ACC112 (cell line): Measurements from ENCODE around the gene SDCCAG8.

Experiments used
- H2AFZ ChIP-seq: fragments of 200-600 bp; sonication (generic); one replicate; pipeline ENCODE4 v1.6.0; 2017; ENCODE audit warnings: antibody characterized with exemption, low read length; ENCODE audit not compliant: unreplicated experiment
- H3K27ac ChIP-seq: fragments of 200-600 bp; sonication (generic); 2 replicates; pipeline ENCODE4 v1.5.1; 2014; ENCODE audit warnings: low read depth, mild to moderate bottlenecking, antibody characterized with exemption, low read length, moderate library complexity
- H3K27me3 ChIP-seq: fragments of 200-600 bp; sonication (generic); 2 replicates; pipeline ENCODE4 v1.6.1; 2014; ENCODE audit warnings: mild to moderate bottlenecking, antibody characterized with exemption, low read length, moderate library complexity, mixed read lengths; ENCODE audit not compliant: insufficient read depth
- H3K36me3 ChIP-seq: fragments of 200-600 bp; sonication (generic); 2 replicates; pipeline ENCODE4 v1.6.1; 2016; ENCODE audit warnings: mild to moderate bottlenecking, antibody characterized with exemption, low read length, moderate library complexity, mixed read lengths; ENCODE audit not compliant: insufficient read depth
- H3K4me1 ChIP-seq: fragments of 200-600 bp; sonication (generic); one replicate; pipeline ENCODE4 v1.6.1; 2016; ENCODE audit warnings: low read length, mixed read lengths; ENCODE audit not compliant: insufficient read depth, unreplicated experiment, control insufficient read depth
- H3K4me3 ChIP-seq: fragments of 200-600 bp; sonication (generic); 2 replicates; pipeline ENCODE4 v1.5.1; 2014; ENCODE audit warnings: mild to moderate bottlenecking, low read depth, low read length
- H3K79me2 ChIP-seq: fragments of 200-600 bp; sonication (generic); one replicate; pipeline ENCODE4 v1.6.0; 2016; ENCODE audit warnings: low read length; ENCODE audit not compliant: control insufficient read depth, unreplicated experiment, insufficient read depth

SDCCAG8 gene

DNA sequence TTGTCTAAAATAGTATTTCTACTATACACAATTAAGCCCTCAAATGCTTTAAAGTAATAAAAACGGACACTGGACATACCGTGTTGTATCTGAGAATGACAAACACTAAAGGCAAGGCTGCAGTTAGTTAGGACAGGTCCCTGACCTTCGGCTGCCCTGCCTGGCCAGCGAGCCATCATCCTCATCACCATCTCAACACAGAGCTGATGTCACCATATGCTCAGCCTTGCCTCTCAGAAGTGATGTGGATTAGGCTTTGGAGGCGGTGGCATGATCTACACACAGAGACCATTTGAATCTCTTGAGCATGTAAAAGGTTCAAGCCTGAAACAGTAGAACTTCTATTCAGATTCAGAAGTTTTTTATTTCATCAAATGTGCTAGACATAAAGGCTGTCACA is 244.7 kb downstream of the SDCCAG8 start:
- H3K36me3 ChIP-seq: peaks cover 11% of the 10 kb centered on the region
- peaks cover 11% of the 10 kb centered on the region for H3K4me1 ChIP-seq
- H3K4me3 ChIP-seq: no peak overlapping the region

DNA sequence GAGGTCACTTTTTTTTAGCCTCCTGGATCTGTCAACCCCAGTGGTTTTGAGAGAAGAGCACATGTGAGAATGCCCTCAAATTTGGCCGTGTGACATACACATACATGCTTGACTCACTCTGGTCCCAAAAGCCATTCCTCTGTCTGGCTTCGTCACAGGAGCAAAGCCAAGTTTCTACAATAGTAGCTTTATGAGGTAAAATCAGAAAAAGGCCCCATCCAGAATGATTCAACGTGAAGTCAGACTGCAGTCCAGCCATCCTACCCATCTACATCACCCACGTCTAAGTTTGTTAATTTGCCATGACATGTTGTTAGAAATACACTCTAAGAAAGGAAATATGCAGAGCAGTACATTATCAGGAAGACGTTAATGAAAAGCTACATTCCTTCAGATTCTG is 245.2 kb downstream of the SDCCAG8 start:
- peak overlapping the region; percentile 34 for H3K27ac ChIP-seq
- peaks cover 11% of the 10 kb centered on the region for H3K4me1 ChIP-seq
- peaks cover 11% of the 10 kb centered on the region for H3K36me3 ChIP-seq
- H3K79me2 ChIP-seq: no peaks in the 10 kb centered on the region
- no peak overlapping the region for H3K4me3 ChIP-seq
- H2AFZ ChIP-seq: no peak overlapping the region
- H3K27me3 ChIP-seq: no peaks in the 10 kb centered on the region

More for the DNA sequence above, 244.7 kb downstream of the SDCCAG8 start:
- H3K27ac ChIP-seq: peak overlapping the region; percentile 34
- no peaks in the 10 kb centered on the region for H3K79me2 ChIP-seq
- no peak overlapping the region for H2AFZ ChIP-seq
- H3K27me3 ChIP-seq: no peaks in the 10 kb centered on the region

DNA sequence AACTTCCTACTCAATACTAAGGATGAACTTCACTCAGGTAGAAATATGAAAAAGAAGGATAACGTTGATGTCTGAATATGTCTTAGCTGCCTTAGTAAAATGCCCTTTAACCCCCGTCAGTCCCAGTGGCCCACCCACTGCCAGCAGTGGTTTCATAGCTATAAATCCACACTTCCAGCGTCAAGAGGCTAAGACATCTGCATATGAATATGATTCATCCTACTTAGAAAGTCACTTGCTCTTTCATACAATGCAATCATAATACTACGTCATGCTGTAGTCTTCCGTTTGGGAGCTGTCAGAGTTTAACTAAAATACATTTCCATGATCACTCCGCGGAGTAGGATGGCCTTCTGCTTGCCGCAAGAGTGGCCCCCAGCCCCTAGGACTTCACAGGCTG is 247.3 kb downstream of the SDCCAG8 start:
- no peak overlapping the region for H3K27ac ChIP-seq
- H3K36me3 ChIP-seq: peaks cover 11% of the 10 kb centered on the region

DNA sequence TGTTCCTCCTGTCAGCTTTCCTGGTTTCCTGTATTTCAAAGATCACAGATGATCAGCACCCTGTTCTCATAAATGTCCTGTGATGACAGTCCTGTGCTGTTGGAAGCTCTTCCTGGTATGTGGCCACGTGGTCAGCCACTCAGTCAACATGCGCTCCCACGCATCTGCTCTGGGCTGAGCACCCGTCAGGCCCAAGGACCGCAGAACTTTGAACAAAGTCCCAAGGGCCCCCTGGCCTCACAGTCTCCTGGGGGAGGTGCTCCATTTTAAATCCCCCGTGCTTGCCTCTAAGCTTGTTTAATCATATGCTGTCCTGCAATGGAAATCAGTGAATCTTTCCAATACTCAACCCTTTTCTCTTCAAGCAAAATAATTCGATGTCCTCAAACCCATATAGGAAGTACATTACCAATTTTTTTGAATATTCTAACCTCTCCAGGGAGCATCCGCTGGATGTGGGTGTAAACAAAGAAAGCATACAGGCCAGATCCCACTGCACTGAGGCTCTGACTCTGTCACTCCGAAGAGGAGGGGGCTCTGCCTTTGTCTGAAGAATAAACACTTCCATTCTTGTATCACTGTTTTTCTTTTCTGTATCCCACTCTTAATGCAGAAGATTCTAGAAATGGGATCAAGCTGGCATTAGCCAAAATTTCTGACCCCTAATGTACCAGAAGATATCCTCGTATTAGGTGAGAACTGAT is 250.3 kb downstream of the SDCCAG8 start:
- H2AFZ ChIP-seq: no peak overlapping the region
- peaks cover 7% of the 10 kb centered on the region for H3K36me3 ChIP-seq

More for the DNA sequence above, 247.3 kb downstream of the SDCCAG8 start:
- Histone ChIP-seq H3K4me3 (no peak overlapping the region), H3K79me2 (no peaks in the 10 kb centered on the region), H3K4me1 (peaks cover 11% of the 10 kb centered on the region), H2AFZ (no peak overlapping the region), H3K27me3 (no peaks in the 10 kb centered on the region)

DNA sequence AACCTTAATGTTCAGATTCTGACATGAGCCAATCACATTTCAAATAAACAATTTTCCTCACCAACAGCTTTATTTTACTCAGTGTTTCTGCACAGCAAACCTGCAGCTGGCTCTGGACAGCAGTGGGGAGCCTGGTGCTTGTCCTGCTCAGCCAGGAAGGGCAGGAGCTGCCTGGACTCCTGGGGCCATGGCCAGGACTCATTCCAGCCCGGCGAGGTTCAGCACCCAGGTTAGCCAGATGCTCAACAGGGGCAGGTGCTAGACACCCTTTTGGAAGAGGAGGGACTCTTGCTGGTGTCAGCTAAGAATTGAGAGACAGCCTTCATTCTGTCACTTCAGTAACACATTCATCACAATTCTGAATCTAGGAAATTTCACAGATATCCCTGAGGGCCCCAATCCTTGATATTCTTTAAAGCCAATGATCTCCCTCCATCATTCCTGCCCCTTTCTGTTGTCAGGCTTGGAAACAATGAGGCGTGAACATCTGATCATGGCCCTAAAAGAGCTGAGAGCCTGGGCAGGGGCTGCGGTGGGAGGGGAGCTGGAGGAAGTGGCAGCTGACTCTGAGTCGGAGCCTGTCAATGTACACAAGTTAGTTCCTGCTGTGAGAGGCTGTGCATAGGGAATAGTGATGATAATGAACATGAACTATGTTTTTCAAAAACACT is 251.3 kb downstream of the SDCCAG8 start:
- no peak overlapping the region for H3K4me3 ChIP-seq
- no peaks in the 10 kb centered on the region for H3K4me1 ChIP-seq
- H3K36me3 ChIP-seq: peaks cover 7% of the 10 kb centered on the region
- H3K27me3 ChIP-seq: no peaks in the 10 kb centered on the region
- H2AFZ ChIP-seq: no peak overlapping the region
- H3K79me2 ChIP-seq: no peaks in the 10 kb centered on the region
- H3K27ac ChIP-seq: no peak overlapping the region

More for the DNA sequence above, 250.3 kb downstream of the SDCCAG8 start:
- peaks cover 4% of the 10 kb centered on the region for H3K4me1 ChIP-seq
- H3K4me3 ChIP-seq: no peak overlapping the region
- no peaks in the 10 kb centered on the region for H3K27me3 ChIP-seq
- H3K79me2 ChIP-seq: no peaks in the 10 kb centered on the region
- H3K27ac ChIP-seq: no peak overlapping the region

DNA sequence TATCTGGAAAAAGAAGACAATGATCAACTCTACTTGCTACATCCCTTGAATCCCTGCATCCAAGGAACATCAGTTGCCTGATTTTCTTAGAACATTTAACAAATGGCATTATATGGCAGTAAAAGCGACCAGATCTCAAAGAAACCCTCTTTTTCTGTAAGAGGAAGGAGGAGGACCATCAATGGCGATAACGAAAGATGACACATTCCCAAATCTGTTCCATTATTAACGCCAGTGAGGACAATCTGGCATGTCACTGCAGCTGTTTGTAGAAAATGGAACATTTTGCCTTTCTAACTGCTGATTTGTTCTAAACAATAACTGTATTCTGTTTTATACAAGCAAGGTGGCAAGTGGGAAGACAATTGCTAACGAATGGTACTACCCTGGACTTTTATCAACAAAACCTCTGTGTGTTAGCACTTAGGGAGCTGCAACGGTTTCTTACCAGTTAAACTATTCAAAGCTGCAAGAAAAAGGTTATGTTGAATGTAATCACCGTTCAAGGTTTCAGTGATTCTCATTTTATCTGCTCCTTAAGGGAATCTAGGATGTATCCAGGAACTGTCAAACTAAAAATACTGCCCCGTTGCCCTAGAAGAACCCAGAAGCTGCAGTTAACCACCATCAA is 251.9 kb downstream of the SDCCAG8 start:
- Histone ChIP-seq H3K4me3 (no peak overlapping the region), H2AFZ (no peak overlapping the region), H3K4me1 (no peaks in the 10 kb centered on the region), H3K27me3 (no peaks in the 10 kb centered on the region), H3K79me2 (no peaks in the 10 kb centered on the region), H3K36me3 (peaks cover 7% of the 10 kb centered on the region), H3K27ac (no peak overlapping the region)

DNA sequence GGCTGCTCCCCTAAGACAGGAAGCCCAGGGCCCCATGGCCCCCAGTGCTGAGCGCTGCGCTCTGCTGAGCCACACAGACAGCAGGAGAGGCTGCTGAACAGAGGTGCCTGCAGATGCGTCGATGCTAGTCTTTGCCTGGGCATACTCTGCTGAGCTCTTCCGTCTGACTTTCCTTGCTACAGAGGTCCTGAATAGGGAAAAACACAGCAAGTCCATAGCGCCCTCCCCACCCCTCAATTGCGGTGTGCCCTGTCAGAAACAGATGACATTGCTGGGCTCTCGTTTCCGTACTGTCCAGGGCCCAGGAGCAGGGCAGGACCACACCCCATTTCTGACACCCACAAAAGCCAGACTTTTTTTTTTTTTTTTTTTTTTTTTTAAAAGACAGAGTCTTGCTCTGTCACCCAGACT is 252.5 kb downstream of the SDCCAG8 start:
- no peak overlapping the region for H3K4me3 ChIP-seq
- no peaks in the 10 kb centered on the region for H3K79me2 ChIP-seq
- no peaks in the 10 kb centered on the region for H3K27me3 ChIP-seq
- H3K27ac ChIP-seq: no peak overlapping the region
- peaks cover 7% of the 10 kb centered on the region for H3K36me3 ChIP-seq
- no peak overlapping the region for H2AFZ ChIP-seq
- no peaks in the 10 kb centered on the region for H3K4me1 ChIP-seq

DNA sequence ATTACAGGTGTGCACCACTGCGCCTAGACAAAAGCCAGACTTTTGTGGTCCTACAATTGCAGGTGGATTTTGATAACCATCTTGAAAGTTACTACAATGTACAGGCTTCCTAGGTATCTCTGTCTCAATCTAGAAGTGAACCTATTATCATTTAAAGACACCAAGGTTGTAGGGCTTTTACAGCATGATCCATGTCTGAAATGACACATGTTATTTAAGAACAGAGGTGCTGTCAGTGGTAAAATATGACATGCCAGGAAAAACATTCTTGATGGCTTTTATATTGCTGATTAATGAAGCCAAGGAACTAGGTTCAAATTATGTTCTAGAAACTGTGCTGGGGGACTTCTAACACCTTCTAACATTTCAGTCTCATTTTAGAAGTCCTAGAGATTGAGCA is 253.1 kb downstream of the SDCCAG8 start:
- H2AFZ ChIP-seq: no peak overlapping the region
- H3K27ac ChIP-seq: no peak overlapping the region
- H3K36me3 ChIP-seq: peaks cover 7% of the 10 kb centered on the region
- no peak overlapping the region for H3K4me3 ChIP-seq
- H3K4me1 ChIP-seq: no peaks in the 10 kb centered on the region
- no peaks in the 10 kb centered on the region for H3K27me3 ChIP-seq
- H3K79me2 ChIP-seq: no peaks in the 10 kb centered on the region

DNA sequence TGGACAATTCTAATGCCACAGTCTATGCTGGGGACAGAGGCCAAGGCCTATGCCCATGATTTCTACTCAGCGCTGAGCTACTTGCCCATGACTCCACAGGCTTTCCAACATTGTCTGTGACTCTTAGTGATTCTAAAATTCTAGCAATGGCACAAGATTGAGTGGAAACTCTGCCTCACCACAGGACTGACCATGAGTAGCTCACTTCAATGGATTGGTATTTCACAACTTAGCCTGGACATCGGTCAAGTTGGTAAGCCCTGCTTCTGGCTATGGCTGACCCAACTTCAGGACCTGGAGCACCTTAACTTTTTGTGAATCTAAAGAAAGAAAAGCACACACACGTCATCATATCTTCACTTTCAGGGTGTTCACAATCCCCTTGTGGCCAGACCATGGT is 255.1 kb downstream of the SDCCAG8 start:
- Histone ChIP-seq H3K27me3 (no peaks in the 10 kb centered on the region), H3K4me1 (no peaks in the 10 kb centered on the region), H3K36me3 (no peaks in the 10 kb centered on the region; the same call in 1 of the 2 replicates), H3K27ac (no peak overlapping the region), H2AFZ (no peak overlapping the region), H3K79me2 (no peaks in the 10 kb centered on the region), H3K4me3 (no peak overlapping the region)

DNA sequence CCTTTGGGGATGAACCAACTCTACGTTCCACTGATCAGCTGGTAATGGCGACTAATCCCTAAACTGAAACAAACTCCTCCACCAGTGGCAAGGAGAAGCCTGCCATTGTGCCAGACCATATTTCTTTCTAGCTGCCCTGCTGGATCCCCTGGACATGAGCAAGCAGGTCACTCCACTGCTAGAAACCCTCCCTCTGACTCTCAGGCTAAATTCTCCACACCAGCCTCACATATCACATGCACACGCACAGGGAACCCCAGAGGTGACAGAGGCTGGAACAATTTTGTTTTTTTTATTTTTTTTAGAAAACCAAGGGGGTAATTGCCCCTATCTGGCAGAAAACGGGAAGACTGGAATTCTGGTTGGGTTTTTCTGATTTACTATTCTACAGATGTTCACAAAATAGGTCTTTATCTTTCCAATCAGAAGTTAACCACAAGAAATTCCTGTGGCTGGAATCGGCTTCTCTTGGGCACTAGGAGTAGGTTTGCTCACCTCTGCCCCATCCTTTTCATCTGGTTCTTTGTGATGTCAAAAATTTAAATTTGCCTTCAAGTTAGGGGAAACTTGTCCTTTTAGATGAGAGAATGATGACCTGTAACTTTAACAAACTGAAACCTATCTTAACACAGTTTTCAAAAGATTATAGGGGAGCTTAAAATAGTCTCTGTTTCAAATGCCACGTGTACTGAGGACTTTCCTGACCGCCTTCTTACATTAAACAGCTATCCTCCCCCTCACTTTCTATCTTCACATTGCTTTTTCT is 258.1 kb downstream of the SDCCAG8 start:
- Histone ChIP-seq H3K4me3 (no peak overlapping the region), H2AFZ (no peak overlapping the region), H3K4me1 (no peaks in the 10 kb centered on the region), H3K27me3 (no peaks in the 10 kb centered on the region), H3K79me2 (no peaks in the 10 kb centered on the region), H3K27ac (no peak overlapping the region), H3K36me3 (peaks cover 13% of the 10 kb centered on the region)
